ENCODE measurements around the gene KCNG4. TPM values are rescaled to one million over a fixed set of nuclear protein-coding genes. Genes with fewer than 3 reads are reported as not detected.

Gene KCNG4
- polyA plus RNA-seq, 1 donor (not counting 4 experiments of a cell fraction or from before 2014, with no cell fraction given) = not detected

DNA sequence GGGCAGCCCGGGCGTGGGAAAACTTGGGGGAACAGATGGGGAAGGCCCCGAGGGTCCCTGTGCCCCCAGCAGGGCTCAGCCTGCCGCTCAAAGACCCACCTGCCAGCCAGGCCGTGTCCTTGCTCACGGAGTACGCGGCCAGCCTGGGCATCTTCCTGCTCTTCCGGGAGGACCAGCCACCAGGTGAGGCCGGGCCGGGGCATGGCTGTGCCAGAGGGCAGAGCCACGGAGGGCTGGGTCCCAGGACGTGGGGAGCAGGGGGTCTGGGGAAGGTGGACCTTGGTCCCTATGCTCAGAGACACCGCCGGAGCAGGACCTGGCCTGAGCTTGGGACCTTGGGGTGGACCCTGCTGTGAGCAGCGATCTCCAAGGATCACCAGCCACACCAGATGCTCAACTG is 48.3 kb downstream of the KCNG4 start:
- no peak overlapping the region for H3K9ac ChIP-seq (ENCODE audit: control insufficient read depth, extremely low read depth, insufficient read depth, low read length)
- dilution Hi-C loops (cut with MboI; ENCODE audit: extremely low pct_ligation_motif_present, low sequenced_read_pairs) = no loop called here

DNA sequence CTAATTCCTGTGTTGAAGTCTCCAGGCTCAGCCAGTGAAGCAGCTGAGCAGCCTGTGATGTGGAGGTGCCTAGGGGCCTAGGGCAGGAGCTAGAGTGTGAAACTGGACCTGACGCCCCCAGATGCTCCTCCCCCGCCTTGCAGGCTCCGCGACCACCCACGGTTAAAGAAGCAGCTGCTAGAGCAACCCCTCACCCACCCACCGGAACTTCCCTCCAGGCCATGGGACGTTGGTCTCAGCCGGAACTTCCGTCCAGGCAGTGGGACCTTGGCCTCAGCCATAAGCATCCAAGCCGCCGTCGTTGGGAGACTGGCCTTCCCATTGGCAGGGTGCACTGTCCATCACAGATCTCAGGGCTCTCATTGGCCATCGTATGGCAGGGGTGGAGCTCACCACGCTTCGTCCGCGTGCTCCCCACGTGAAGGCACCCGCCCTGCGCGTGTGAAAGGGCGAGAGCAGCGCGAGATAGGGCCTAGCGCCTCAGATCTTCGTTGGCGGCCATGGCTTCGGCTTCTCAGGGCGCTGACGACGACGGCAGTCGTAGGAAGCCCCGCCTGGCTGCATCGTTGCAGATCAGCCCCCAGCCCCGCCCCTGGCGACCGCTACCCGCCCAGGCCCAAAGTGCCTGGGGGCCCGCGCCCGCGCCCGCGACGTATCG is 49.0 kb downstream of the KCNG4 start, which contains the start of gene ADAD2:
ADAD2 (plus strand) TSS at position 427 of the 658 bp plus-strand sequence; CDS start at position 501, 74 bp downstream.
- DNase-seq (ENCODE audit: low read depth, low spot score) (no peak), FAIRE-seq (no peak)
- Histone ChIP-seq H3K27me3 (ENCODE audit: control insufficient read depth, extremely low read depth, insufficient read depth, low read length) (no peaks in the 10 kb centered on the region), H3K4me3 (ENCODE audit: control insufficient read depth in 2 of 3, extremely low read depth in 1 of 3, insufficient read depth in 2 of 3, low read depth in 1 of 3, low read length in 3 of 3) (no peak within 1 kb of the TSS), H3K9ac (ENCODE audit: control insufficient read depth, extremely low read depth, insufficient read depth, low read length) (no peak within 1 kb of the TSS), H3K4me1 (ENCODE audit: control insufficient read depth, extremely low read depth, insufficient read depth, low read length) (peaks cover 2% of the 10 kb centered on the region), H3K79me2 (ENCODE audit: control insufficient read depth, insufficient read depth, low read length) (peaks cover 10% of the 10 kb centered on the region), H3K36me3 (ENCODE audit: control insufficient read depth in 2 of 2, extremely low read depth in 1 of 2, insufficient read depth in 2 of 2, low read length in 2 of 2) (no peaks in the 10 kb centered on the region), H3K9me1 (ENCODE audit: control insufficient read depth, extremely low read depth, insufficient read depth, low read length) (no peaks in the 10 kb centered on the region), H3K27ac (ENCODE audit: control insufficient read depth, insufficient read depth, low read length) (no peak within 1 kb of the TSS), H3K9me3 (ENCODE audit: control insufficient read depth, low read depth, low read length) (no peaks in the 10 kb centered on the region), H3K4me2 (ENCODE audit: control insufficient read depth, extremely low read depth, insufficient read depth, low read depth, low read length) (no peak within 1 kb of the TSS), H4K20me1 (ENCODE audit: control insufficient read depth, extremely low read depth, insufficient read depth, low read length) (no peaks in the 10 kb centered on the region), H2AFZ (ENCODE audit: control insufficient read depth, low read length) (no peak within 1 kb of the TSS)
- TF ChIP-seq EZH2 (IDR thresholded peaks at IDR 0.05; ENCODE audit: low read length) = no peak
- TF ChIP-seq, protein P1, sequence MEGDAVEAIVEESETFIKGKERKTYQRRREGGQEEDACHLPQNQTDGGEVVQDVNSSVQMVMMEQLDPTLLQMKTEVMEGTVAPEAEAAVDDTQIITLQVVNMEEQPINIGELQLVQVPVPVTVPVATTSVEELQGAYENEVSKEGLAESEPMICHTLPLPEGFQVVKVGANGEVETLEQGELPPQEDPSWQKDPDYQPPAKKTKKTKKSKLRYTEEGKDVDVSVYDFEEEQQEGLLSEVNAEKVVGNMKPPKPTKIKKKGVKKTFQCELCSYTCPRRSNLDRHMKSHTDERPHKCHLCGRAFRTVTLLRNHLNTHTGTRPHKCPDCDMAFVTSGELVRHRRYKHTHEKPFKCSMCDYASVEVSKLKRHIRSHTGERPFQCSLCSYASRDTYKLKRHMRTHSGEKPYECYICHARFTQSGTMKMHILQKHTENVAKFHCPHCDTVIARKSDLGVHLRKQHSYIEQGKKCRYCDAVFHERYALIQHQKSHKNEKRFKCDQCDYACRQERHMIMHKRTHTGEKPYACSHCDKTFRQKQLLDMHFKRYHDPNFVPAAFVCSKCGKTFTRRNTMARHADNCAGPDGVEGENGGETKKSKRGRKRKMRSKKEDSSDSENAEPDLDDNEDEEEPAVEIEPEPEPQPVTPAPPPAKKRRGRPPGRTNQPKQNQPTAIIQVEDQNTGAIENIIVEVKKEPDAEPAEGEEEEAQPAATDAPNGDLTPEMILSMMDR (optimal IDR thresholded peaks at IDR 0.05 in 1 of 3, IDR thresholded peaks at IDR 0.05 in 1 of 3, conservative IDR thresholded peaks at IDR 0.05 in 1 of 3; ENCODE audit: extremely low read depth in 1 of 3, insufficient read depth in 2 of 3, low read length in 3 of 3) = no peak
- dilution Hi-C loops (cut with MboI; ENCODE audit: extremely low pct_ligation_motif_present, low sequenced_read_pairs) = no loop called here

More for the DNA sequence above, 48.3 kb downstream of the KCNG4 start:
- Histone ChIP-seq H3K36me3 (ENCODE audit: control insufficient read depth in 2 of 2, extremely low read depth in 1 of 2, insufficient read depth in 2 of 2, low read length in 2 of 2) (no peaks in the 10 kb centered on the region), H3K9me3 (ENCODE audit: control insufficient read depth, low read depth, low read length) (no peaks in the 10 kb centered on the region), H3K79me2 (ENCODE audit: control insufficient read depth, insufficient read depth, low read length) (peaks cover 4% of the 10 kb centered on the region), H3K4me3 (ENCODE audit: control insufficient read depth in 2 of 3, extremely low read depth in 1 of 3, insufficient read depth in 2 of 3, low read depth in 1 of 3, low read length in 3 of 3) (no peak overlapping the region), H3K9me1 (ENCODE audit: control insufficient read depth, extremely low read depth, insufficient read depth, low read length) (no peaks in the 10 kb centered on the region), H3K4me2 (ENCODE audit: control insufficient read depth, extremely low read depth, insufficient read depth, low read depth, low read length) (no peak overlapping the region), H3K27me3 (ENCODE audit: control insufficient read depth, extremely low read depth, insufficient read depth, low read length) (no peaks in the 10 kb centered on the region), H3K4me1 (ENCODE audit: control insufficient read depth, extremely low read depth, insufficient read depth, low read length) (peaks cover 6% of the 10 kb centered on the region), H4K20me1 (ENCODE audit: control insufficient read depth, extremely low read depth, insufficient read depth, low read length) (no peaks in the 10 kb centered on the region), H3K27ac (ENCODE audit: control insufficient read depth, insufficient read depth, low read length) (no peak overlapping the region), H2AFZ (ENCODE audit: control insufficient read depth, low read length) (no peak overlapping the region)
- no peak for TF ChIP-seq EZH2 (IDR thresholded peaks at IDR 0.05; ENCODE audit: low read length)
- TF ChIP-seq, protein P1 (optimal IDR thresholded peaks at IDR 0.05 in 1 of 3, IDR thresholded peaks at IDR 0.05 in 1 of 3, conservative IDR thresholded peaks at IDR 0.05 in 1 of 3; ENCODE audit: extremely low read depth in 1 of 3, insufficient read depth in 2 of 3, low read length in 3 of 3) = no peak
- FAIRE-seq = no peak
- no peak for DNase-seq (ENCODE audit: low read depth, low spot score)

Data from keratinocyte (primary cell).